Psoas muscle (tissue), 8 donors: ENCODE measurements around the gene PLXNA4. TPM values are rescaled to one million over a fixed set of nuclear protein-coding genes. Genes with fewer than 3 reads are reported as not detected.

Experiments
- ATAC-seq, 4 donors: fragments of 200-7000 bp; cut with Tn5 transposase; one replicate each; pipeline ENCODE4 v1.9.1; 2020; ENCODE audit warnings: moderate library complexity in 3 of 4, mild to moderate bottlenecking in 2 of 4
- DNase-seq, 2 donors: peaks; one replicate each; pipeline ENCODE4 v3.0.0-alpha.2; 2020
- H3K27ac ChIP-seq: fragments of 200-600 bp; one replicate; pipeline ENCODE4 v1.8.0; 2022
- H3K27me3 ChIP-seq, 3 donors: fragments of 200-600 bp in 1 of 3; one replicate each; pipeline versions ENCODE4 v1.6.1 to v1.8.0; 2013 to 2022; ENCODE audit warnings: low read length in 2 of 3, mild to moderate bottlenecking in 2 of 3, moderate library complexity in 1 of 3; ENCODE audit not compliant: insufficient read depth in 3 of 3
- H3K36me3 ChIP-seq, 2 donors: fragments of 200-600 bp in 1 of 2; one replicate each; pipeline versions ENCODE4 v1.6.1 to v1.8.0; 2013 to 2022; ENCODE audit warnings: low read depth in 1 of 2, mild to moderate bottlenecking in 1 of 2, moderate library complexity in 1 of 2; ENCODE audit not compliant: insufficient read depth in 1 of 2
- H3K4me1 ChIP-seq: fragments of 200-600 bp; one replicate; pipeline ENCODE4 v1.8.0; 2022
- H3K4me3 ChIP-seq: fragments of 200-600 bp; one replicate; pipeline ENCODE4 v1.8.0; 2022; ENCODE audit warnings: mild to moderate bottlenecking
- H3K9me3 ChIP-seq: fragments of 200-600 bp; one replicate; pipeline ENCODE4 v1.8.0; 2022
- WGBS, 3 donors: extraction: QIAGEN DNeasy Blood & Tissue Kit; methylation state at CpG; one replicate each; pipeline versions ENCODE4 v1.1.6 to v1.1.7; 2013; 5-methylcytosine and 5-hydroxymethylcytosine counted together
- intact Hi-C, 2 donors: fragments of 100-400 bp; cut with DNase I; formaldehyde crosslinking; loops; one replicate each; pipeline versions ENCODE4 v1.11.0 to v1.14.2; 2022
- polyA plus RNA-seq, 3 donors: library from polyadenylated mRNA; stranded (reverse); fragments of 200-250 nt; gene quantifications; one replicate each; pipeline ENCODE4 v1.2.3, GENCODE V29; 2013
- total RNA-seq, 4 donors: library from RNA; stranded (reverse); fragmentation: NEBNext Ultra II Directional in 2 of 4; extraction: Animal tissue kit (Norgen Biotek cat#: 25700) in 2 of 4; gene quantifications; one replicate each; pipeline versions ENCODE4 v1.2.1 to v1.2.4, GENCODE V29; 2021 to 2023
- TF ChIP-seq, protein P1 (sequence below): fragments of 200-600 bp; IDR thresholded peaks from one replicate; pipeline ENCODE4 v1.8.0; 2022; ENCODE audit warnings: antibody characterized with exemption
- donor health status: healthy with polysubstance abuse.
- donor health status: DM: no; HTN: no; CAD: no; lungs with moderate emphysema.
- donor health status: Bipolar disorder and iron deficiency.
- donor health status: healthy.
- donor health status: DM: yes; HTN: yes; CAD: no.
- donor health status: DM: no; HTN: no; CAD: no.
- donor health status: DM: no; HTN: no; CAD: no.
- donor health status: DM: yes; HTN: yes; CAD: no.

Gene PLXNA4
- total and polyA plus RNA-seq, 7 donors, result 0.15 to 2.5 (median 0.88) TPM

DNA sequence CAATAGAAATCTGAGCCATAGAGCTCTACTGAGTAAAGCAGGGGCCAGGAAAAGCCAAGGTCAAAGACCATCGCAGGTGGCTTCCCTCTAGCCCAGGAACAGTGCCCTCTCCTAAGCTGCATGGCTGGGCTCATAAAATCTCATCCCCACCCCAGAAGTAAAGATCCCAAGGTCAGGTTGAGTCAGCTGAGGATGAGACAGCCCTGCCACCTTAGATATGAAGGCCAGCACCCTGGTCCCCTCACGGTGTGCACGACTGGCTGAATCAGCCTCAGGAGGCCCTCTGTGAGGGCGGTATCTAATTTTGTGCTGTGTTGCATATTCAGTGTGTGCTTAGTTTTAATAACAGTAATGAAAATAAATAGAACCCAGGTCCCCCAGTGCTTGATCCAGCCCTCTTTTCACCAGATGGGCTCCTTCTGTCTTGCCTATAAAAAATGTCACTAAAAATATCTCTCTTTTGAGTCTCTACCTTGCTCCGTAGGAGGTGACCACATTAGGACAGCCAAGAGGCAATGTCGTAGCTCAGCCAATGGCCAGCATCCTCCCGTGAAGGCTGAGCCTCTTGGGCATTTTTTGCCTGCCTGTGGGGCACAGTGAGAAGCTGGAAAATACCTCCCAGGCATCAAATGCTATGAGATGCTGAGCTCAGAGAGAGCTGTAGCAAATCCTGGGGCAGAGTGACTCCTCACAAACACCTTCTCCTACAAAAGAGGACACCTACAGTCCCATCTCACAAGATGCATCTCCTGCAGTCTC lies 424.0 kb downstream of the PLXNA4 start:
- DNase-seq, result no peak
- WGBS, 3 donors, result 77 to 82% (median 78%) methylated on average over 7 of the region's 7 CpGs
- H3K27ac ChIP-seq, result no peak overlapping the region
- H3K4me3 ChIP-seq, result no peak overlapping the region
- H3K4me1 ChIP-seq, result no peaks in the 10 kb centered on the region
- no peaks in the 10 kb centered on the region for H3K27me3 ChIP-seq
- intact Hi-C loops, result loop anchor here (5.0 kb wide), 2 partner anchors 150 to 205 kb away; no protein-coding TSS in a partner anchor
- TF ChIP-seq, protein P1, sequence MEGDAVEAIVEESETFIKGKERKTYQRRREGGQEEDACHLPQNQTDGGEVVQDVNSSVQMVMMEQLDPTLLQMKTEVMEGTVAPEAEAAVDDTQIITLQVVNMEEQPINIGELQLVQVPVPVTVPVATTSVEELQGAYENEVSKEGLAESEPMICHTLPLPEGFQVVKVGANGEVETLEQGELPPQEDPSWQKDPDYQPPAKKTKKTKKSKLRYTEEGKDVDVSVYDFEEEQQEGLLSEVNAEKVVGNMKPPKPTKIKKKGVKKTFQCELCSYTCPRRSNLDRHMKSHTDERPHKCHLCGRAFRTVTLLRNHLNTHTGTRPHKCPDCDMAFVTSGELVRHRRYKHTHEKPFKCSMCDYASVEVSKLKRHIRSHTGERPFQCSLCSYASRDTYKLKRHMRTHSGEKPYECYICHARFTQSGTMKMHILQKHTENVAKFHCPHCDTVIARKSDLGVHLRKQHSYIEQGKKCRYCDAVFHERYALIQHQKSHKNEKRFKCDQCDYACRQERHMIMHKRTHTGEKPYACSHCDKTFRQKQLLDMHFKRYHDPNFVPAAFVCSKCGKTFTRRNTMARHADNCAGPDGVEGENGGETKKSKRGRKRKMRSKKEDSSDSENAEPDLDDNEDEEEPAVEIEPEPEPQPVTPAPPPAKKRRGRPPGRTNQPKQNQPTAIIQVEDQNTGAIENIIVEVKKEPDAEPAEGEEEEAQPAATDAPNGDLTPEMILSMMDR, result no peak
- H3K9me3 ChIP-seq, result no peaks in the 10 kb centered on the region
- H3K36me3 ChIP-seq, result no peaks in the 10 kb centered on the region
- ATAC-seq, result peak in 1 of 4 donors; percentile 18

DNA sequence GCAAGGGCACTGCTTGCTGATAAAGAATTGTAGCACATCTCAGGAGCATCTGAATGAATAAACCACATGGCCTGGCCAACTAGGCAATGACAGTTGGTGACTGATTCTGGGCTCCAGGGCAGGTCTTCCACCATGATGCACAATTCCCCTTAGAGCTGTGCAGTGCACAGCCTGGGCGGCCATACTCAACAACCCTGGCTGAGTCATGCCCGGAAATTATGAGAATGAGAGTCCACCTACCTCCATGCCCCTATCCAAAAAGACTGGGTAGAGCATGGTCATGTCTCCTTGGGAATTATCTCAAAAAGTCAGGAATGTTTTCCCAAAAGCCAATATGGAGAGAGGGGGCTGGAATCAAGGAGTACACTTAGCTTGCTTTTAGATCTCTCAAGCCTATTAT lies 425.6 kb downstream of the PLXNA4 start:
- no peak overlapping the region for H3K4me3 ChIP-seq
- DNase-seq (no peak), ATAC-seq (no peak)
- H3K27me3 ChIP-seq, result no peaks in the 10 kb centered on the region
- WGBS, 3 donors, result 86 to 100% (median 97%) methylated on average over 2 of the region's 2 CpGs
- H3K36me3 ChIP-seq, result no peaks in the 10 kb centered on the region
- H3K27ac ChIP-seq, result no peak overlapping the region
- no peaks in the 10 kb centered on the region for H3K9me3 ChIP-seq
- TF ChIP-seq, protein P1, result no peak
- H3K4me1 ChIP-seq, result no peaks in the 10 kb centered on the region
- intact Hi-C loops, result loop anchor here (5.0 kb wide), 2 partner anchors 148 to 203 kb away; no protein-coding TSS in a partner anchor

DNA sequence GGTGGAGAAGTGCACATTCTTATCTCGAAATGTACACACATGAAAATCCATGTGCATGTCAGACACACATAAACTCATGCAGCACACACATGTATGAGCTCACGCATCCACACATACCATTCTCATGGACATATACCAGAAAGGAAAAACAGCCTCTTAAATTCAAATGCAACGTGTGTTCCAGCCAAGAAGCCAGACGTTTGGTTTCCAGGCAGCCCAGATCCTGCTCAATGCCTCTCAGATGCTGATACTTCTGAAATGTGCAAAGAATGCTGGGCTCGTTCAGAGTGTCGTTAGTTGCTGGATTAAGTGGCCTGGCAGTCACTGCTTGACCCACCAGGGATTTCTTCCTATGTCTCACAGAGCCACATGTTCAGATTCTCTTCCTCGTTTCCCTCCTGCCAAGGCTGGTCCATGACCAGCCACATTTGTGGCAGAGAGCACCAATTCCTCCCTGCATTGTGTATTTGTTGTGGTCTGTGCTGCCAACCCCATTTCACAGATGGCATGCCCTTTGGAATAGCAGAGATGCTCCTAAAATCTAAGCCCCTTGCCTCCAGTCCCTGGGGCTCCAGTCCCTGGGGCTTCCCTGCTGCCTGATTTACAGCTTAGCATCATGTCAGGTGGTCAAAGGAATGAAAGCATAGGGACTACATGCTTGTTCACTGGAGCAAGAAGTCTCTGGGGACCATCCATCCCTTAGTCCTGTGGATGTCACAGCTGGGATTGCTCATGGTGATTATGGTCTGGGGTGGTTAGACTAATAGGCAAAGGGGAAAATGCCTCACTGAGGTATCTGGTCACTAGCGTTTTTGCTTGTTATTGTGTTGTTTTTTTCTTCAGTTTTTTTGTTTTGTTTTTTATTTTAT lies 426.6 kb downstream of the PLXNA4 start:
- ATAC-seq (no peak), DNase-seq (no peak)
- Histone ChIP-seq H3K4me3 (no peak overlapping the region), H3K4me1 (no peaks in the 10 kb centered on the region), H3K27ac (no peak overlapping the region), H3K9me3 (no peaks in the 10 kb centered on the region), H3K27me3 (no peaks in the 10 kb centered on the region), H3K36me3 (no peaks in the 10 kb centered on the region)
- intact Hi-C loops, result loop anchor here (5.0 kb wide), 2 partner anchors 147 to 202 kb away; no protein-coding TSS in a partner anchor
- WGBS, 3 donors, result 46 to 66% (median 50%) methylated on average over 8 of the region's 8 CpGs
- TF ChIP-seq, protein P1, result no peak

DNA sequence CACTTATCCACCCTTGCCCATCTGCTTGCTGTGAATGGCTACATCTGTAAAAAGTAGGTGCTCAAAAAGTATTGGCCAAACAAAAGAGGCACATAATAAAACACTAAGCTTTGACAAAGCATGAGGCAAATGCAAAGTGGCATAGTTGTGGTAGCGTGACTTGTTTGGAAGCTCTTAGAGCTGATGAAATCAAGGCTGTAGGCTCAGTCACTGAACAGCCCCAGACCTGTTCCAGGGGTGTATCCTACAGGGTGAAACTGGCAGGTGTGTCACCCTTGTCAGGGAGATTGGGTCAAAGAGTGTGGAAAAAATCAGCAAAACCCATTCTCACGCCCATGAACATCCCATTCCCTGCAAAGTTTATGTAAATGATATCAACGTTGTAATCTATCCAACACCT lies 427.4 kb downstream of the PLXNA4 start:
- intact Hi-C loops, result no loop called here
- no peaks in the 10 kb centered on the region for H3K27me3 ChIP-seq
- TF ChIP-seq, protein P1, result no peak
- no peak for ATAC-seq
- H3K9me3 ChIP-seq, result no peaks in the 10 kb centered on the region
- WGBS, 3 donors, result 86 to 91% (median 91%) methylated on average over 3 of the region's 3 CpGs
- DNase-seq, result no peak
- H3K4me1 ChIP-seq, result no peaks in the 10 kb centered on the region
- H3K36me3 ChIP-seq, result no peaks in the 10 kb centered on the region
- no peak overlapping the region for H3K4me3 ChIP-seq
- no peak overlapping the region for H3K27ac ChIP-seq
